ENCODE measurements around the gene HDAC4.

Gene HDAC4

DNA sequence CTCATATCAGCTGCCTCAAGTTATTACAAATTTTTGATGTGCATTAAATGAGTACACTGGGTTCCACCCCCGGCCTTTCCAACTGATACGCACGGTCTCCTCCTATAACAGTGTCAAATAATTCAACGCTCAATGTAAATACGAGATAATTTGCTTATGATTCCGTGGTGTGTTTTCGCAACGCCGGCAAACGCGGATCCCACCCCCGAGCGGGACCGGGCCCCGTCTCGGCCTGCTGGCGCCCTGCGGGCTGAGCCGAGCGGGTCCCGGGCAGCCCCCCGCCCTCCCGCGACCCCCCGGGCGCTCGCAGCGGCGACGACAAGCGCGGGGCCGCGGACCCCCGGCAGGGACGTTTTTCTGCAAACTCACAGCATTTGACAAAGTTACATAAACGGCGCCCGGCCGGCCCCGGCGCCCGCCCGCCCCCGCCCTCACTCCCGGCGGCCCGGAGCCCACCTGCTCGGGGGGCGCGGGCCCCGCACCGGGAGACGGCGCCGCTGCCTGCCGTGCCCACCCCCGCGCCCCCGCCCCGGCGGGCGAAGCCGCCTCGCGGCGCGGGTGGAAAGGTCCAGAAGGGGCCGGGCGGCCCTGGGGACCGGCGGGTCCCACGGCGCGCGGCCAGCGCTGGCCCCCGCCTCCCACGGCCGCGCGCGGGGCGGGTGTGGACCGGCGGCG is 762 bp downstream of the HDAC4 start:
- H3K4me3 ChIP-seq (ENCODE audit: low read depth, low read length): peak overlapping the region; percentile 50
- no peak for DNase-seq (ENCODE audit: low read depth)

GRCh38 chr2:239399433-239399920 is 1.3 kb downstream of the HDAC4 start:
- H3K4me3 ChIP-seq (ENCODE audit: low read depth, low read length): peak overlapping the region; percentile 50
- no peak for DNase-seq (ENCODE audit: low read depth)

GRCh38 chr2:239398521-239398921 is 2.3 kb downstream of the HDAC4 start:
- DNase-seq (ENCODE audit: low read depth): no peak
- H3K4me3 ChIP-seq (ENCODE audit: low read depth, low read length): no peak overlapping the region

DNA sequence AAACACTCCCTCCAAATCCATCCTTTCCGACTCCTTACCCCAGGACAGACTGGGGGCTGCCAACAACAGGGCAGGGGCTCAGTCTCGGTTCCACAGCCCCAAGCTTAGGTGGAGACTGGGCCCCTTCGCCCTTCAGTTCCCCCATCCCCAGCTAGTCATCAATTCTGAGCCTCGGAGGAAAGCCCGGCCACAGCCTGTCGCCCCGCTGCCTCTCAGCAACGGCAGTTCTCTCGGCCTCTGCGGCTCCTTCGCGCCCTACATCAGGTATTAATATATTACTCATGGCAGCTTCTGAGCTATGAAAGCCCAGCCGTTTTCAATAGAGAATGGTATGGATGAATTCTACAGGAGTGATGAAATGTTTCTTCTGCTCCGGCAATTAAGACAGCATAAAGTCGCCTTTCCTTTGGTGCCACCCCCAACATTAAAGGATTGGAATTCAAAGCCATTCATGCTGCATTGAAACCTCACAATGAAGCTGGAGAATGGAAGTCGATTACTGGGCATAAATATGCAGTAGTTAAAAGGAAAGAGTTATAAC is 2.8 kb downstream of the HDAC4 start:
- no peak for DNase-seq (ENCODE audit: low read depth)
- H3K4me3 ChIP-seq (ENCODE audit: low read depth, low read length): no peak overlapping the region

DNA sequence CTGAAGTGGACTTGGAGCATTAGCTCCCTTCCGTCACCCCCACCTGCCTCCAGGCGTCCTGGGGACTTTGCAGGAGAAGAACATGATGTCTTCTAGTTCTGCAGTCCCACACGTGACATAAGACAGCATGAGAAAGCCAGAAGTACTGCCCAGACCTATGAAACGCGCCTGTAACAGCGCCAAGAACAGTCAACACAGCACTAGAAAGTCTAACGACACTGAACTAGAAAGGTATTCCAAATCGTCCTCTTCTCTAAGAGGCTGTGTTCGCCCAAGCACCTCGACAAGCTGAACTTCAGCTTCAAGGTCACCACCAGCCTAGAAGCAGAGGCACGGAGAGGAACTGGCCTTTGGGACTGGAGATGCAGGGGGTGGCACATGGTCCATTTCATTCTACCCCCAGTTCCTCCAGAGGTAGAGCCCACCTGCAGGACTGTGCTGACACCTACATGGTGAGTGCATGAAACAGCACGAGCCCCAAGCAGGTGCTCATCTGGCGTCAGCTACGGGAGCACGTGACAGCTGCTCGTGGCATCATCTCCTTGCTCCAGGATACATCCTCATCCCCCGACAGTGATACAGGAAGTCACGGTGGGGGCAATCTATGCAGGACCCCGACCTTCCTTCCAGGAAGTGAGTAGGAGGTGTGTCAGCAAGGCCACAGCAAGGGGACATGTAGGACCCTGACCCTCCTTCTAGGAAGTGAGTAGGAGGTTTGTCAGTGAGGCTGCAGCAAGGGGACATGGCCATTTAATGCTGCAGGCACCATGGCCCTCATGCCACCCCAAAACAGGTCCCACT is 3.7 kb downstream of the HDAC4 start:
- no peak overlapping the region for H3K4me3 ChIP-seq (ENCODE audit: low read depth, low read length)
- DNase-seq (ENCODE audit: low read depth): no peak

GRCh38 chr2:239395524-239395923 is 5.3 kb downstream of the HDAC4 start:
- DNase-seq (ENCODE audit: low read depth): no peak
- H3K4me3 ChIP-seq (ENCODE audit: low read depth, low read length): no peak overlapping the region

DNA sequence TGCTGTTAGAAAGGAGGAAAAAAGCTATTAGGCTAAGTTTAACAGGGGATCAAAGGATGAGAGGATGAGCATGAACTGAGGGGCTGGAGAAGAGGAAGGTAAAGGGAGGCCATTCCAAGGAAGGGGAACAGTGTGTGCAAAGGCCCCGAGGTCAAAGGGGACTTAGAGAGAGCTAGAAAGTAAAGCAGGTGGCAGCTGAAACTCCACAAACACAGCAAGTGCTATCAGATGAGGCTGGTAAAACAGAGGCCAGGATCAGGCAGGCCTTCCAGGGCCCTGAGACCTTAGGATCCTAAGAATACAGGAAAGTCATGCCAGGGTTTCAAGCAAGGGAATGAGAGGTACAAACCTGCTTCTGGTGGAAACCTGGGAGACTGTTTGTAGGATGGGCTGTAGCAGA is 5.8 kb downstream of the HDAC4 start:
- DNase-seq (ENCODE audit: low read depth): no peak
- H3K4me3 ChIP-seq (ENCODE audit: low read depth, low read length): no peak overlapping the region

GRCh38 chr2:239394346-239394945 is 6.4 kb downstream of the HDAC4 start:
- no peak overlapping the region for H3K4me3 ChIP-seq (ENCODE audit: low read depth, low read length)
- no peak for DNase-seq (ENCODE audit: low read depth)

DNA sequence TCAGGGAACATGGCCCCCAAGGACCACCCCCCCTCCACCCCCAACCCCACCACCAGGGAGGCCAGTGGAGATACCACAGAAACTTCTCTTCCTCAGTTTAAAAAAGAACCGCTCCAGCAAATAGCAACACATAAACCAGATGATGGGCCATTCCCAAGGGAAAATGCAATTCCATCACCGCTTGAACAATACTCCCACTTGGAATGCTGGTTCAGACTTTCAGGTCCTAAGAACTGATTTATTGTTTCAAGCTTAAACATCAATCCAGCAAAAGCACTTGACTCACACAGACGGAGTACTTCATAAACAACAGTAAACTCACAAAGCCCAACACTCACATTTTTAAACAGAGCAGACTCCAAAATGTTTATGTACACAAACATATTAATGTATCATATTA is 6.9 kb downstream of the HDAC4 start:
- no peak overlapping the region for H3K4me3 ChIP-seq (ENCODE audit: low read depth, low read length)

DNA sequence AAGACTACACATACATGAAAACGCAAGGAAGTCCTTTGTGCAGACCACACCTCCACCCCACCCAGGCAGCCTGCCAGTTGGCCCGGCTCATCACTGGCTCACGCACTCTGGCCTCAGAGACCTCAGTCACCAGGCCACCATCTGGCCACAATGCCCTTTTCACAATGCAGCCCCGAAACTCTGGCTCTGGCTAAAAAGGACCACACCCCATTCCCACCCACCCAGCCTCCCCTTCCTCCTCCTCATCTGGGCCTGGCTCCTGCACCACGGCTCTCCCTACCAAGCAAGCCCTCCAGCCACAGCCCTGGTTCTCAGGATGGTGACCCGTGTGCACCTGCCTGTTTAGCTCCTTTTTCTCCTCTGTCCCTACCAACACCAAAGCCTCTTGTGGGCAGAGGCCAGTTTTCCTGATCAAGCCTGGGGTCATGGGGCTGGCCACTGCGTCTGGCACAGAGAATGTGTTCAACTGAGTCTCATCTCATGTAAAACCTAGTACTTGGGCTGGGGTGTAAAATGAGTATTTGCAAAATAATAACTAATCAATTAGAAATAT is 7.4 kb downstream of the HDAC4 start:
- DNase-seq (ENCODE audit: low read depth): no peak
- no peak overlapping the region for H3K4me3 ChIP-seq (ENCODE audit: low read depth, low read length)

More for the DNA sequence above, 6.9 kb downstream of the HDAC4 start:
- DNase-seq (ENCODE audit: low read depth): peak; percentile 47

DNA sequence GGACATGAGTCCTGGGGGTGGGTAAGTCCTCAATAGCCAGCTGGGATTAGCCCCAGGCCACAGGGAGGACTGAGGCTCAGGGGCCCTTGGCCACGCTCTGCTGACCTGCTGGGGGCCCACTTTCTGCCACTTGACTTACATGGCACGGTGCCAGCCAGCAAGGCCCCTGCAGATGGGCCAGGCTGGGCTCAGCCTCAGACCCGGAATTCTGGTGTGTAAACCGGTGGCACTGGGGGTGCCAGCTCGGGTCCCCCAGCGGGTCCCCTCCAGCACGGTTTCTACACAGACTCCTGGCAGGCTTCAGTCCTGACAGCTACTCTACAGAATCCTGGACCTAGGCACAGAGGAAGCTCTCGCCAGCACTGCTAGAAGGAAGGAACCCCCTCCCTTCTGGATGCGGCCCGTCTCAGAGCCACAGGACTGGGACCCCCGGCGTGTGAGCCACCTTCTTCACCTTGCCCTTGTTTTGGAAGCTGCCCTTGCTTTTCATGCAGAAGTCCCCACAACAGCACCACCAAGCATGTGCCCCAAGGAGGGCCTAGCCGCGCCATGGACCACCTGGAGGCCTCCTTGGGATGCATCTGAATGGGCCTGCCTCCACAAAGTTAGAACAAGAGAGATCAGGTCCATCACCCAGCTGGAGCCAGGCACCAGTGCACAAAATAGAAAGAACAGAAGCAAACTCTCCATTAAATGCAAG is 8.0 kb downstream of the HDAC4 start:
- no peak for DNase-seq (ENCODE audit: low read depth)
- no peak overlapping the region for H3K4me3 ChIP-seq (ENCODE audit: low read depth, low read length)

GRCh38 chr2:239392072-239392357 is 8.8 kb downstream of the HDAC4 start:
- DNase-seq (ENCODE audit: low read depth): no peak
- no peak overlapping the region for H3K4me3 ChIP-seq (ENCODE audit: low read depth, low read length)

GRCh38 chr2:239391286-239392071 is 9.3 kb downstream of the HDAC4 start:
- DNase-seq (ENCODE audit: low read depth): no peak
- no peak overlapping the region for H3K4me3 ChIP-seq (ENCODE audit: low read depth, low read length)

GRCh38 chr2:239390546-239391285 is 10.1 kb downstream of the HDAC4 start:
- H3K4me3 ChIP-seq (ENCODE audit: low read depth, low read length): no peak overlapping the region
- DNase-seq (ENCODE audit: low read depth): no peak

DNA sequence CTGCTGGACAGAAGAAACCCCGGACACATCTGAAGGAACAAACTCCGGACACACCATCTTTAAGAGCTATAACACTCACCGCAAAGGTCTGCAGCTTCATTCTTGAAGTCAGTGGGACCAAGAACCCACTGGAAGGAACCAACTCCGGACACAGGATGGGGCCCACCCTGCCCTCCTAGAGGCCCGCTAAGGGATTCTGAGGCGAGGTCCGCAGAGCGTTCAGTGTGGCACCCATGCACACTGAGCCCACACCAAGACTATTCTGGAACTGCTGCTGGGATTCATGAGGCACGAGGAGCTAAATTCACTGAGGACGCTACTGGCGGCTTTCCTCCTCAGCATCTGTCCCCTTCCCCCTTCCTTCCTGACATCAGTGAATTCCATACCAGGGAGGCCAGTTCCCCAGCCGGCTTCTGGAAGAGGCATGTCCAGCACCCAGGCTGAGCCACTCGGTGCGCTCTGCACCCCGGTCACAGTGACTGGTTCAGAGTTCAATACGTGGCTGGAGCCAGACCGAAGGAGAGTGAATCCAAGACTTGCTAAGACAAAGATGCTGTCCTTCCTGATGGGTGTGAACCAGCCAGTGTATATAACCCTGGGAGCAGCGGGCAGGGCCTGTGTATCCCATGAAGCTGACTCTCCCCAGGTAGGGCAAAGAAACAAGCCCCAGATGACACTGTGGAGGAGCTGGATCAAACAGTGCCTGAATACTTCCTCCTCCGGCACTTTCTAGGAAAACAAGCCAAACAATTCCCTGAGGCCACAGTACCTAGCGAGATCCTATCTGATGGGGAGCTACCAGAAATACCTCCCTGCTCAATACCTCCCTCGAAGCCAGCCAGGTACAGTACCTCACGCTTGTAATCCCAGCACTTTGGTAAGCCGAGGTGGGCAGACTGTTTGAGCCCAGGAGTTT is 11.1 kb downstream of the HDAC4 start:
- no peak for DNase-seq (ENCODE audit: low read depth)
- no peak overlapping the region for H3K4me3 ChIP-seq (ENCODE audit: low read depth, low read length)

GRCh38 chr2:239388236-239389151 is 12.3 kb downstream of the HDAC4 start:
- DNase-seq (ENCODE audit: low read depth): no peak
- no peak overlapping the region for H3K4me3 ChIP-seq (ENCODE audit: low read depth, low read length)

Measured in skeletal muscle cell (primary cell).